ENCODE data around the gene KLHL3. TPM values are rescaled to one million over a fixed set of nuclear protein-coding genes. Genes with fewer than 3 reads are reported as not detected.

The KLHL3 gene
- total RNA-seq, 1 experiment from 2014 or later: 16.9 TPM

DNA sequence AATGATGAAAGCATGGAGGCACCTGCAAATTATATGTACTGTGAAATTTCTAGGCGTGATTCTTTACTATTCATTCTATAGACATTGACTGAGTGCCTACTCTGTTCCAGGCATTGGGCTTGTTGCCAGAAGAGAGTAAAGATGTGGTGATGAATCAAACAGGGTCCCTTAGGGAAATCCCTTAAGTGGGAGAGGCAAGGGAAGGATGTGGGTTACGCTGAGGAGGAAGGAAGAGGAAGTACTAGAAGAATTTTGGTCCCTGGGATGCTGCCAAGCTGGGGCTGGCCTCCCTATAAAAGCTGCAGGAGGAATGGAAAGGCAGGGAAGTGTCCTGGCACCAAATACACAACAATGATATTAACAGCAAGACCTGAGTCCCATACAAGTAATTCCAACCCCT, 160.0 kb downstream of the KLHL3 start:
- Mint-ChIP-seq H3K36me3 (ENCODE audit: insufficient read depth, unreplicated experiment) (no peaks in the 10 kb centered on the region), H3K27ac (ENCODE audit: unreplicated experiment) (peak overlapping the region; percentile 10), H3K4me3 (ENCODE audit: low read depth, unreplicated experiment) (no peak overlapping the region), H3K27me3 (ENCODE audit: unreplicated experiment) (no peaks in the 10 kb centered on the region), H3K4me1 (ENCODE audit: low read depth, unreplicated experiment) (peaks cover 45% of the 10 kb centered on the region), H3K9me3 (ENCODE audit: low read depth, unreplicated experiment) (no peaks in the 10 kb centered on the region)
- BruUV-seq (replicated peaks): no TSS peak
- peak; percentile 55 for DNase-seq
- intact Hi-C loops (cut with micrococcal nuclease; ENCODE audit: unreplicated experiment): no loop called here
- TF ChIP-seq CTCF (IDR thresholded peaks at IDR 0.05; ENCODE audit: unreplicated experiment): no peak
- CTCF ChIA-PET: interaction anchor here (1.0 kb wide), 1 partner anchor 21 kb away, joined by 3 read pairs; no protein-coding TSS in a partner anchor

DNA sequence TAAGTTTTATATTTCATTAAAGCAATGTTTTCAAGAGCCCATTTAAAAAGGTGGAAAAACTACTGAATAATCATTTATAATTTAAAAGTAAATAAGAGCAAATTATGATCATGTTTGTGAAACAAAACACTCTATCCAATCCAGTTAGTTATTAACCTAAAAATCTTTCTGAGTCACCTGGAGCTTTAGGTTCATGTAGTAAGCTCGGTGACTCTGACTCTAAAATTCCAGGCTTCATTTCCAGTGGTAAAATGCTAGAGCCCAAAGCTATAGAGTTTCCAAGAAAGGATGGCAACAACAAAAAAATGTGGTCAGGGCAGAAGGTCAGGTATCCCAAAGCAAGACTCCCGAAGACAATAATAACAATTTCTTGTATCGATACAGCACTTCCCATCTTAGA, 160.7 kb downstream of the KLHL3 start:
- no peaks in the 10 kb centered on the region for H3K9me3 Mint-ChIP-seq (ENCODE audit: low read depth, unreplicated experiment)
- H3K27ac Mint-ChIP-seq (ENCODE audit: unreplicated experiment): no peak overlapping the region
- CTCF ChIA-PET: interaction anchor here (1.0 kb wide), 1 partner anchor 20 kb away, joined by 3 read pairs; no protein-coding TSS in a partner anchor
- BruUV-seq (replicated peaks): no TSS peak
- H3K36me3 Mint-ChIP-seq (ENCODE audit: insufficient read depth, unreplicated experiment): no peaks in the 10 kb centered on the region
- DNase-seq: no peak
- H3K4me3 Mint-ChIP-seq (ENCODE audit: low read depth, unreplicated experiment): no peak overlapping the region
- peaks cover 45% of the 10 kb centered on the region for H3K4me1 Mint-ChIP-seq (ENCODE audit: low read depth, unreplicated experiment)
- no peak for TF ChIP-seq CTCF (IDR thresholded peaks at IDR 0.05; ENCODE audit: unreplicated experiment)
- no peaks in the 10 kb centered on the region for H3K27me3 Mint-ChIP-seq (ENCODE audit: unreplicated experiment)
- intact Hi-C loops (cut with micrococcal nuclease; ENCODE audit: unreplicated experiment): no loop called here

DNA sequence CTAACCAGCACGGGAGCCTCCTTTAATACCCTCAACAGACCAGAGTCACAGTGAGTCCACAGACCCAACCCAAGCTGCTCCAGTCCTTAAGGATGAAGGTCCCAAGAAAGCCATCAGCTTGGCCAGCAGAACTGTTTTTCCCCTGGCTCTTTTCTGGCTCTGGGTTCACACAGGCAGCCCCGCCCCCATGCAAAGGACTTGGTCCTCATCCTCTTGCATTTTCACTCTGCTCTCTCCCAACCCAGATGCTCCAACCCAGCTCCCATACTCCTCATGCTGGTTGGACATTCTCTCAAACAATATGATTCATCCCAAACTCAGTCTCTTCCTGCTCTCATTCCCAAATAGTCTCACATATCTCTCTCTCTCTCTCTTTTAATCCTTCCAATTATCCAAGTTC, 162.5 kb downstream of the KLHL3 start:
- H3K4me1 Mint-ChIP-seq (ENCODE audit: low read depth, unreplicated experiment): peaks cover 45% of the 10 kb centered on the region
- CTCF ChIA-PET: interaction anchor here (0.6 kb wide), 1 partner anchor 93 kb away, joined by 5 read pairs; no protein-coding TSS in a partner anchor
- intact Hi-C loops (cut with micrococcal nuclease; ENCODE audit: unreplicated experiment): no loop called here
- no TSS peak for BruUV-seq (replicated peaks)
- H3K4me3 Mint-ChIP-seq (ENCODE audit: low read depth, unreplicated experiment): no peak overlapping the region
- DNase-seq: no peak
- TF ChIP-seq CTCF (IDR thresholded peaks at IDR 0.05; ENCODE audit: unreplicated experiment): no peak
- H3K27ac Mint-ChIP-seq (ENCODE audit: unreplicated experiment): peak overlapping the region; percentile 5
- no peaks in the 10 kb centered on the region for H3K9me3 Mint-ChIP-seq (ENCODE audit: low read depth, unreplicated experiment)
- H3K27me3 Mint-ChIP-seq (ENCODE audit: unreplicated experiment): no peaks in the 10 kb centered on the region
- no peaks in the 10 kb centered on the region for H3K36me3 Mint-ChIP-seq (ENCODE audit: insufficient read depth, unreplicated experiment)

- DNase-seq: no peak
- Mint-ChIP-seq H3K27ac (ENCODE audit: unreplicated experiment) (no peak overlapping the region), H3K4me1 (ENCODE audit: low read depth, unreplicated experiment) (peaks cover 45% of the 10 kb centered on the region), H3K27me3 (ENCODE audit: unreplicated experiment) (no peaks in the 10 kb centered on the region), H3K9me3 (ENCODE audit: low read depth, unreplicated experiment) (no peaks in the 10 kb centered on the region), H3K4me3 (ENCODE audit: low read depth, unreplicated experiment) (no peak overlapping the region), H3K36me3 (ENCODE audit: insufficient read depth, unreplicated experiment) (no peaks in the 10 kb centered on the region)
- intact Hi-C loops (cut with micrococcal nuclease; ENCODE audit: unreplicated experiment): no loop called here
- CTCF ChIA-PET: no interaction called here
- no peak for TF ChIP-seq CTCF (IDR thresholded peaks at IDR 0.05; ENCODE audit: unreplicated experiment)
- BruUV-seq (replicated peaks): no TSS peak
Observed at GRCh38 chr5:137572042-137572695, 163.7 kb downstream of the KLHL3 start.
